PC-3 (cell line): ENCODE measurements around the gene PRKD2.

Experiments
- CTCF ChIP-seq: fragments of 300-600 bp; sonication (generic); conservative IDR thresholded peaks from 2 replicates; pipeline ENCODE4 v1.5.1; 2017; ENCODE audit warnings: antibody characterized with exemption, low read depth, mild to moderate bottlenecking, low read length
- EZH2 ChIP-seq: fragments of 300-600 bp; sonication (generic); IDR thresholded peaks from one replicate; pipeline ENCODE4 v1.6.1; 2017; ENCODE audit warnings: antibody characterized with exemption, mild to moderate bottlenecking, low read length; ENCODE audit not compliant: unreplicated experiment
- EZH2phosphoT487 ChIP-seq: fragments of 300-600 bp; sonication (generic); IDR thresholded peaks from 2 replicates; pipeline ENCODE4 v1.6.1; 2018; ENCODE audit warnings: mild to moderate bottlenecking, antibody characterized with exemption, low read length, borderline replicate concordance

GRCh38 chr19:46635920-46636761, 80.8 kb downstream of the PRKD2 start, which contains the start of gene GNG8:
- TF ChIP-seq CTCF (no peak), EZH2phosphoT487 (no peak), EZH2 (no peak)
